Measurements from ENCODE around the gene CYB561. TPM values are rescaled to one million over a fixed set of nuclear protein-coding genes. Genes with fewer than 3 reads are reported as not detected.

Gene CYB561
- total and polyA plus RNA-seq, 2 of the 4 experiments (the other 2 are of a cell fraction) = 2.5 to 3.0 TPM

- no peak for DNase-seq
- H2AK5ac ChIP-seq (ENCODE audit: low read depth, low read length) = no peak overlapping the region
- CTCF ChIA-PET = interaction anchor here (1.0 kb wide), 1 partner anchor 13 kb away, joined by 3 read pairs; no protein-coding TSS in a partner anchor
- no peak overlapping the region for H3K9ac ChIP-seq (ENCODE audit: low read depth, low read length)
- H4K91ac ChIP-seq (ENCODE audit: insufficient read depth, low read depth, low read length) = no peak overlapping the region; the same call in 1 of the 2 replicates
- intact Hi-C loops (cut with micrococcal nuclease) (no loop called here), dilution Hi-C loops (cut with HindIII; ENCODE audit: low sequenced_read_pairs, unreplicated experiment) (no loop called here), in situ Hi-C loops (cut with MboI; ENCODE audit: low sequenced_read_pairs) (no loop called here)
- no peak overlapping the region for H3K18ac ChIP-seq (ENCODE audit: low read depth, low read length)
- no peak overlapping the region for H3K4me2 ChIP-seq (ENCODE audit: low read depth, low read length)
- 80% methylated on average over 2 of the region's 7 CpGs; no CpG with 5 or more reads in 1 of the 2 experiments for WGBS, 2 experiments (ENCODE audit: extremely low coverage in 2 of 2, insufficient read length in 1 of 2)
- H3K4me3 ChIP-seq (ENCODE audit: insufficient read depth, low read depth, low read length) = no peak overlapping the region
- no peak overlapping the region for H2BK5ac ChIP-seq (ENCODE audit: low read depth, low read length, poor library complexity, severe bottlenecking)
- peak overlapping the region in 1 of 2 experiments; percentile 73; a peak in 1 of 4 replicates for H4K8ac ChIP-seq (ENCODE audit: low read depth in 2 of 2, low read length in 2 of 2)
- H2AK9ac ChIP-seq (replicated peaks; ENCODE audit: low read depth, low read length, poor library complexity) = no peak overlapping the region
- H3K56ac ChIP-seq (ENCODE audit: extremely low read depth, insufficient read depth, low read length) = no peak overlapping the region
- no peaks in the 10 kb centered on the region for H3K79me1 ChIP-seq (ENCODE audit: low read depth in 1 of 2, low read length in 2 of 2)
- H3K27me3 ChIP-seq (ENCODE audit: control insufficient read depth, insufficient read depth, low read length) = no peaks in the 10 kb centered on the region
- H4K20me1 ChIP-seq (ENCODE audit: insufficient read depth, low read length) = no peaks in the 10 kb centered on the region
- H2AFZ ChIP-seq (replicated peaks; ENCODE audit: low read length, poor library complexity) = no peak overlapping the region
- H3K9me3 ChIP-seq (ENCODE audit: control insufficient read depth, insufficient read depth, low read length) = no peaks in the 10 kb centered on the region
- H3K36me3 ChIP-seq (ENCODE audit: control insufficient read depth, insufficient read depth, low read length) = no peaks in the 10 kb centered on the region
- H3K4ac ChIP-seq (ENCODE audit: low read depth, low read length) = no peak overlapping the region
- H3K4me1 ChIP-seq (ENCODE audit: control insufficient read depth, insufficient read depth, low read length) = peaks cover 4% of the 10 kb centered on the region
- H4K5ac ChIP-seq (ENCODE audit: low read depth, low read length) = no peak overlapping the region
- H3K23ac ChIP-seq (ENCODE audit: low read depth, low read length) = no peak overlapping the region
- TF ChIP-seq RCOR1 (IDR thresholded peaks at IDR 0.05; ENCODE audit: insufficient replicate concordance, low read length) (no peak), CHD1 (IDR thresholded peaks at IDR 0.05; ENCODE audit: low read depth, low read length) (no peak), RAD21 (IDR thresholded peaks at IDR 0.05; ENCODE audit: low read length) (no peak), BHLHE40 (IDR thresholded peaks at IDR 0.05; ENCODE audit: low read depth, low read length) (no peak), SMC3 (IDR thresholded peaks at IDR 0.05; ENCODE audit: low read depth, low read length) (no peak), POLR2A (IDR thresholded peaks at IDR 0.05; ENCODE audit: low read depth, low read length) (no peak), NFE2L2 (IDR thresholded peaks at IDR 0.05; ENCODE audit: low read depth, low read length) (no peak), CTCF (conservative IDR thresholded peaks at IDR 0.05; ENCODE audit: low read depth, low read length) (no peak), RFX5 (IDR thresholded peaks at IDR 0.05; ENCODE audit: low read depth, low read length) (no peak), ELK1 (IDR thresholded peaks at IDR 0.05; ENCODE audit: borderline replicate concordance, low read depth, low read length) (no peak)
- no peak overlapping the region for H2BK120ac ChIP-seq (ENCODE audit: low read depth, low read length)
- H3K27ac ChIP-seq (ENCODE audit: insufficient read depth, low read length) = no peak overlapping the region
- H3K9me1 ChIP-seq (ENCODE audit: insufficient read depth, low read length) = no peaks in the 10 kb centered on the region
- POLR2A ChIA-PET (ENCODE audit: unreplicated experiment) = no interaction called here
- H2BK20ac ChIP-seq (ENCODE audit: low read depth, low read length) = no peak overlapping the region
- no peak overlapping the region for H2BK15ac ChIP-seq (ENCODE audit: low read depth, low read length)
- no peak overlapping the region for H3K14ac ChIP-seq (replicated peaks; ENCODE audit: low read depth, low read length)
- ATAC-seq (ENCODE audit: low read depth) = no peak
- BruUV-seq (replicated peaks) = no TSS peak
Measured at GRCh38 chr17:63445065-63445464, 1.0 kb downstream of the CYB561 start.

Data from IMR-90 (cell line).